CD4-positive, alpha-beta T cell treated with Interleukin-10 for 1 hour (primary cell): ENCODE results near the gene SLC7A5.
"Not testable (repeated sequence)": the region's sequence is repeated elsewhere in the genome, so short reads cannot be mapped to it uniquely, and the experiment has no call there.

Source experiments
- DNase-seq: peaks from one replicate; pipeline ENCODE4 v3.0.0-alpha.2; 2020

SLC7A5 gene

GRCh38 chr16:87860553-87861299, 8.6 kb downstream of the SLC7A5 start:
- no peak for DNase-seq

GRCh38 chr16:87858151-87858993, 10.9 kb downstream of the SLC7A5 start:
- DNase-seq = not testable (repeated sequence)

- DNase-seq = no peak
Observed at GRCh38 chr16:87856791-87857228, 12.5 kb downstream of the SLC7A5 start.

GRCh38 chr16:87855852-87856715, 13.2 kb downstream of the SLC7A5 start:
- peak; percentile 66 for DNase-seq

GRCh38 chr16:87854907-87855683, 14.2 kb downstream of the SLC7A5 start:
- no peak for DNase-seq

- peak; percentile 52 for DNase-seq
Observed at GRCh38 chr16:87854053-87854906, 15.0 kb downstream of the SLC7A5 start.

GRCh38 chr16:87853411-87854052, 15.8 kb downstream of the SLC7A5 start:
- peak; percentile 88 for DNase-seq

- no peak for DNase-seq
Observed at GRCh38 chr16:87851601-87852000, 17.7 kb downstream of the SLC7A5 start.

- DNase-seq = no peak
Observed at GRCh38 chr16:87851141-87851587, 18.1 kb downstream of the SLC7A5 start.

- peak; percentile 76 for DNase-seq
Observed at GRCh38 chr16:87850009-87851006, 19.0 kb downstream of the SLC7A5 start.

- DNase-seq = no peak
Observed at GRCh38 chr16:87849419-87850008, 19.8 kb downstream of the SLC7A5 start.

- DNase-seq = no peak
Observed at GRCh38 chr16:87848676-87849345, 20.5 kb downstream of the SLC7A5 start.

- DNase-seq = no peak
Observed at GRCh38 chr16:87847785-87848675, 21.3 kb downstream of the SLC7A5 start.

- no peak for DNase-seq
Observed at GRCh38 chr16:87847467-87847784, 21.9 kb downstream of the SLC7A5 start.

GRCh38 chr16:87846705-87847466, 22.4 kb downstream of the SLC7A5 start:
- no peak for DNase-seq

- DNase-seq = no peak
Observed at GRCh38 chr16:87845807-87846619, 23.3 kb downstream of the SLC7A5 start.
